ENCODE results near the gene EARS2. TPM values are rescaled to one million over a fixed set of nuclear protein-coding genes. Genes with fewer than 3 reads are reported as not detected.

EARS2 gene
- total and polyA plus RNA-seq, 9 of the 15 experiments (the other 6 are each of a cell fraction or from before 2014, with no cell fraction given) = 17.6 to 58.6 (median 36.3) TPM

- TF ChIP-seq MYNN (IDR thresholded peaks at IDR 0.05) = no peak
- no peak for TF ChIP-seq MYNN (CRISPR knock-in tag; IDR thresholded peaks at IDR 0.05)
- peak; percentile 58; the same call in 1 of the 2 replicates for TF ChIP-seq EP400 (IDR thresholded peaks at IDR 0.05)
- peak; percentile 80; the same call in 1 of the 2 replicates for TF ChIP-seq KLF13 (tag; IDR thresholded peaks at IDR 0.05; ENCODE audit: borderline replicate concordance, low read depth)
- TF ChIP-seq ZNF449 (CRISPR knock-in tag; IDR thresholded peaks at IDR 0.05) = no peak
- no peak for TF ChIP-seq NR4A1 (CRISPR knock-in tag; IDR thresholded peaks at IDR 0.05)
- peak; percentile 66; the same call in 1 of the 2 replicates for TF ChIP-seq NR4A1 (tag; IDR thresholded peaks at IDR 0.05)
- no peak for TF ChIP-seq OTX1 (CRISPR knock-in tag; IDR thresholded peaks at IDR 0.05)
- TF ChIP-seq HDAC8 (tag; IDR thresholded peaks at IDR 0.05) = 0 out of 2 replicates have a peak, but pooled peaks have one; percentile 68
- no peak for TF ChIP-seq ATF1 (CRISPR knock-in tag; IDR thresholded peaks at IDR 0.05)
- peak; percentile 35 for TF ChIP-seq ATF1 (tag; IDR thresholded peaks at IDR 0.05)
- no peak for TF ChIP-seq ZNF232 (CRISPR knock-in tag; IDR thresholded peaks at IDR 0.05)
- peak; percentile 68 for TF ChIP-seq SMAD1 (IDR thresholded peaks at IDR 0.05; ENCODE audit: low read depth, low read length, partially characterized antibody)
- peak; percentile 95 for TF ChIP-seq ZNF740 (CRISPR knock-in tag; IDR thresholded peaks at IDR 0.05)
- TF ChIP-seq ZNF740 (tag; IDR thresholded peaks at IDR 0.05) = peak in 1 of 2 experiments; percentile 84; a peak in 2 of 4 replicates
- TF ChIP-seq SP1 (CRISPR knock-in tag; IDR thresholded peaks at IDR 0.05) = peak; percentile 80; the same call in 1 of the 2 replicates
- peak; percentile 88 for TF ChIP-seq RBBP5 (IDR thresholded peaks at IDR 0.05; ENCODE audit: borderline replicate concordance, insufficient read depth, low read length, poor library complexity, severe bottlenecking)
- peak; percentile 70; the same call in 1 of the 2 replicates for TF ChIP-seq POLR2AphosphoS5 (IDR thresholded peaks at IDR 0.05; ENCODE audit: control insufficient read depth, insufficient read depth, low read depth, low read length)
- peak; percentile 76 for TF ChIP-seq TBP (optimal IDR thresholded peaks at IDR 0.05; ENCODE audit: low read depth, low read length)
- no peak for TF ChIP-seq SMAD3 (CRISPR knock-in tag; conservative IDR thresholded peaks at IDR 0.05)
- TF ChIP-seq ZBTB1 (CRISPR knock-in tag; IDR thresholded peaks at IDR 0.05; ENCODE audit: borderline replicate concordance, low read depth) = peak; percentile 78; the same call in 1 of the 2 replicates
- TF ChIP-seq ARID4B (CRISPR knock-in tag; IDR thresholded peaks at IDR 0.05) = peak; percentile 85
Measured at GRCh38 chr16:23510164-23510914, 46.8 kb downstream of the EARS2 start, which contains the start of gene GGA2 (continued).
